Astrocyte (in vitro differentiated cells and primary cell): ENCODE results near the gene RUSF1.

Experiments
- CTCF ChIP-seq: IDR thresholded peaks from 2 replicates; pipeline ENCODE4 v1.5.1; 2011; ENCODE audit warnings: low read depth, mild to moderate bottlenecking, inconsistent platforms, low read length, moderate library complexity; ENCODE audit not compliant: insufficient read depth
- EZH2 ChIP-seq: IDR thresholded peaks from 2 replicates; pipeline ENCODE4 v1.6.1; 2012; ENCODE audit warnings: mild to moderate bottlenecking, low read length, inconsistent platforms; ENCODE audit not compliant: insufficient read depth

DNA sequence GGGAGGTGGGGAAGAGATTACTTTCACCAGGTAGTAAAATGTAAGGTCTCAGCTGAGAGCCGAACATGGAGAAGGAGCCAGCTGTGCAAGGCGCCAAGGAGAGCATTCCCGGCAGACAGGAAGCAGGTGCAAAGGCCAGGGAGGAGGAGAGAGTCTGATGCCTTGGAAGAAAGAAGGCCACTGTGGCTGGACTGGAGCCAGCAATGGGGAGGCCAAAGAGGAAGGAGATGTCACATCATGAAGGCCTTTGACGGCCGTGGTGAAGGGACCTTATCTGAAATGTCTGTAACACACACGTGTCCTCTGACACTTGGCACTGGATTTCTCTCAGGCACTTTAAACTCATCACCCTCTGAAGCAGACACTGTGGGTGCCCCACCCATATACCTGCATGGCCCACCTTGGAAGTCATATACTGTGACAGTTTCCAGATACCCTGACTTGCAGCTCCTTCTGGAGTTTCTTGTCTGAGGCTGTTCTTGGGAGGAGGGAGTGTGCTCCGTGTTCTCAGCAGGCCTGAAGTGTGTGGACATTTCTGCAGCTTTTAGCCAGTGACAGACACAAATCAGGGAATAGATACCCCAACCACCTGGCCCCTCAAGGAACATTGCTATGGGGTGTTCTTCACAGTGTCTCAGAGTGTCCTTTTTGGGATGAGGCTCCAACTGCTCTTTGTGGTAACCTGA is 27.2 kb downstream of the RUSF1 start:
- TF ChIP-seq CTCF (no peak), EZH2 (no peak)
